ENCODE data around the gene HERC4. TPM values are rescaled to one million over a fixed set of nuclear protein-coding genes. Genes with fewer than 3 reads are reported as not detected.

HERC4 gene
- total RNA-seq, 1 experiment from 2014 or later: 39.4 TPM

GRCh38 chr10:67917169-67917568 lies 157.9 kb downstream of the HERC4 start:
- Mint-ChIP-seq H3K4me1 (peaks cover 10% of the 10 kb centered on the region; the same call in 1 of the 2 replicates), H3K4me3 (no peak overlapping the region), H3K27ac (peak overlapping the region; percentile 73; the same call in 1 of the 2 replicates), H3K27me3 (ENCODE audit: low read depth) (no peaks in the 10 kb centered on the region), H3K9me3 (no peaks in the 10 kb centered on the region), H3K36me3 (peaks cover 45% of the 10 kb centered on the region)
- no peak for ATAC-seq
- POLR2A ChIA-PET: no interaction called here
- TF ChIP-seq SMAD3 (CRISPR knock-in tag; IDR thresholded peaks at IDR 0.05; ENCODE audit: borderline replicate concordance) (no peak), HMGA2 (CRISPR knock-in tag; IDR thresholded peaks at IDR 0.05) (no peak), AFF4 (CRISPR knock-in tag; IDR thresholded peaks at IDR 0.05; ENCODE audit: borderline replicate concordance) (no peak), ZNF425 (CRISPR knock-in tag; conservative IDR thresholded peaks at IDR 0.05) (no peak), TEAD4 (CRISPR knock-in tag; IDR thresholded peaks at IDR 0.05) (no peak)
- CTCF ChIA-PET: interaction anchor here (2.6 kb wide), 1 partner anchor 62 kb away, joined by 10 read pairs; no protein-coding TSS in a partner anchor
- no peak for DNase-seq (ENCODE audit: low spot score)

GRCh38 chr10:67914777-67915340 lies 160.2 kb downstream of the HERC4 start:
- ATAC-seq (no peak), DNase-seq (ENCODE audit: low spot score) (no peak)
- Mint-ChIP-seq H3K4me3 (no peak overlapping the region), H3K9me3 (no peaks in the 10 kb centered on the region), H3K27ac (peak overlapping the region; percentile 9), H3K4me1 (peaks cover 10% of the 10 kb centered on the region; the same call in 1 of the 2 replicates), H3K27me3 (ENCODE audit: low read depth) (no peaks in the 10 kb centered on the region; the same call in 1 of the 2 replicates), H3K36me3 (peaks cover 64% of the 10 kb centered on the region)
- POLR2A ChIA-PET: interaction anchor here (0.6 kb wide), 2 partner anchors 217 to 1075 kb away, joined by 3 to 5 read pairs; no protein-coding TSS in a partner anchor
- TF ChIP-seq FOXP1 (CRISPR knock-in tag; IDR thresholded peaks at IDR 0.05; ENCODE audit: borderline replicate concordance) (no peak), ZNF317 (CRISPR knock-in tag; IDR thresholded peaks at IDR 0.05; ENCODE audit: borderline replicate concordance, low read depth) (no peak), EMX1 (CRISPR knock-in tag; IDR thresholded peaks at IDR 0.05) (no peak), PREB (CRISPR knock-in tag; IDR thresholded peaks at IDR 0.05; ENCODE audit: borderline replicate concordance) (no peak), GRHL2 (CRISPR knock-in tag; IDR thresholded peaks at IDR 0.05; ENCODE audit: insufficient replicate concordance, severe bottlenecking) (no peak), ELF4 (CRISPR knock-in tag; IDR thresholded peaks at IDR 0.05; ENCODE audit: low read depth) (no peak), SP1 (CRISPR knock-in tag; conservative IDR thresholded peaks at IDR 0.05) (no peak), NFYB (CRISPR knock-in tag; conservative IDR thresholded peaks at IDR 0.05; ENCODE audit: low read depth) (no peak), AFF4 (CRISPR knock-in tag; IDR thresholded peaks at IDR 0.05; ENCODE audit: borderline replicate concordance) (no peak), USF1 (CRISPR knock-in tag; IDR thresholded peaks at IDR 0.05) (no peak), NR1H2 (CRISPR knock-in tag; IDR thresholded peaks at IDR 0.05) (no peak), ZSCAN18 (CRISPR knock-in tag; IDR thresholded peaks at IDR 0.05) (no peak), ETV6 (CRISPR knock-in tag; IDR thresholded peaks at IDR 0.05) (no peak)
- CTCF ChIA-PET: interaction anchor here (0.6 kb wide), 1 partner anchor 80 kb away, joined by 3 read pairs; no protein-coding TSS in a partner anchor

Data from WTC11 (cell line).